Measurements from ENCODE around the gene TBC1D9.

The TBC1D9 gene

DNA sequence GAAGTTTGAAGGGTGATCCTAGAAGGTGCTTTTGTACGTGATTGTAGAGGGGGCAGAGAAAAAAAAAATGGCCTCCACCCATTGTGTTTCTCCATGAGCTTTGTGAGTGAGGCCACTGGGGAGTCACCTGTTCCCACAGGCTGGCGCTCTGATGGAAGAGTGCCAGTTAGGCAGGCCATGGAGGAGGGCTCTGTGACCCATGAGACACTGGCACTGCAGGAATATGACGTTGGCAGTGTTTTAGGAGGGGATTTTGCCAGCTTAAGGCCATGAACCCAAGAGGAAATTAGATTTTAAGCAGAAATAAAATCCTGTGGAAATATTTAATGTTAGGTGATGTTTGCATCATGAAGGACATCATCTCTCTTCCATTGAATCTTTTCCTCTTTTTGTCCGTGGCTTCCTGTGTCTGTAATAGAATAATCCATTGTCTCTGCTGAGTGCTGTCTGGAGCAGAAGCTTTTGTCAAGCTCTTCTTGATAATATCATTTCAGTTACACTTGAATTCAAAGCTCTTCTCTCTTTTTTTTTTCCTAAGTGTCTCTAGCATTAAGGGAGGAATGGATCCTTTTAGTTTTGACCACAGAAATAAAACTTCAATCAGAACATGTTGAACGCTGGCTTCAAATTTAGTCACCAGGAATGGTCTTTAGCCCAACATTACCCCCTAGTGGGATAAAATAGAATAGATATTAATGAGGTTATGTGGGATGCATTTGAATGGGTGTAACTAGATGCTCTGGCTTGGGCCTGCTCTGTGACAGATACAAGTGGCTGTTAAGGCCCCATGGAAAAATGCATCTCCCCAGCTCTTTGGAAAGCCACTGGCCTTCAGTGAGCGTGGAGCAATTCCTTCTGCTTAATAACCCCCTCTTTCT lies 146.4 kb downstream of the TBC1D9 start:
- Histone ChIP-seq H3K4me3 (ENCODE audit: severe bottlenecking) (no peak overlapping the region), H3K27me3 (ENCODE audit: insufficient read depth, poor library complexity, severe bottlenecking) (no peaks in the 10 kb centered on the region), H3K4me1 (ENCODE audit: insufficient read depth, poor library complexity, severe bottlenecking) (no peaks in the 10 kb centered on the region), H3K27ac (ENCODE audit: poor library complexity, severe bottlenecking) (no peak overlapping the region), H3K36me3 (ENCODE audit: low read depth) (no peaks in the 10 kb centered on the region), H3K9me3 (ENCODE audit: severe bottlenecking) (peaks cover 1% of the 10 kb centered on the region)
- TF ChIP-seq, protein P1, sequence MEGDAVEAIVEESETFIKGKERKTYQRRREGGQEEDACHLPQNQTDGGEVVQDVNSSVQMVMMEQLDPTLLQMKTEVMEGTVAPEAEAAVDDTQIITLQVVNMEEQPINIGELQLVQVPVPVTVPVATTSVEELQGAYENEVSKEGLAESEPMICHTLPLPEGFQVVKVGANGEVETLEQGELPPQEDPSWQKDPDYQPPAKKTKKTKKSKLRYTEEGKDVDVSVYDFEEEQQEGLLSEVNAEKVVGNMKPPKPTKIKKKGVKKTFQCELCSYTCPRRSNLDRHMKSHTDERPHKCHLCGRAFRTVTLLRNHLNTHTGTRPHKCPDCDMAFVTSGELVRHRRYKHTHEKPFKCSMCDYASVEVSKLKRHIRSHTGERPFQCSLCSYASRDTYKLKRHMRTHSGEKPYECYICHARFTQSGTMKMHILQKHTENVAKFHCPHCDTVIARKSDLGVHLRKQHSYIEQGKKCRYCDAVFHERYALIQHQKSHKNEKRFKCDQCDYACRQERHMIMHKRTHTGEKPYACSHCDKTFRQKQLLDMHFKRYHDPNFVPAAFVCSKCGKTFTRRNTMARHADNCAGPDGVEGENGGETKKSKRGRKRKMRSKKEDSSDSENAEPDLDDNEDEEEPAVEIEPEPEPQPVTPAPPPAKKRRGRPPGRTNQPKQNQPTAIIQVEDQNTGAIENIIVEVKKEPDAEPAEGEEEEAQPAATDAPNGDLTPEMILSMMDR (IDR thresholded peaks at IDR 0.05; ENCODE audit: poor library complexity, severe bottlenecking), result peak; percentile 75
- DNase-seq (ENCODE audit: low spot score) (no peak), ATAC-seq (ENCODE audit: low read depth) (peak; percentile 75)

DNA sequence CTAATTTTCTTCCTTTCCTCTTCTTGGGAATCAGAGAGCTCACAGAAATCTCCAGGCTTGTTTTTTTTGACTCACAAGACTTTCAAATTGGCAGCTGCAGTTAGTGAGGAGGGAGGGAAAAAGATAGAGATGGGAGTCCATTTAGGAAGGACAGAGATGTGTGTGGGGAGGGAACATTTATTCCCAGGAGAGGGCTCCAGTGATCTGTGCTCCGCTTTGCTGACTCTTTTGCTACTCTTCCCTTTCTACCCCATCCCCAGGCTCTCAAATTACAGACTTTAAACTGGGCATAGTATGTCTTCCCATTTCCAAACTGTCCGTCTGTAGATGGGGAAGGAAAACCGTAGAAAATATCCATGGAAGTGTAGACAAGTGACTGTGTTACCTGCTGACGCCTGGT lies 148.3 kb downstream of the TBC1D9 start:
- Histone ChIP-seq H3K4me1 (ENCODE audit: insufficient read depth, poor library complexity, severe bottlenecking) (no peaks in the 10 kb centered on the region), H3K27ac (ENCODE audit: poor library complexity, severe bottlenecking) (no peak overlapping the region), H3K27me3 (ENCODE audit: insufficient read depth, poor library complexity, severe bottlenecking) (no peaks in the 10 kb centered on the region), H3K36me3 (ENCODE audit: low read depth) (no peaks in the 10 kb centered on the region), H3K4me3 (ENCODE audit: severe bottlenecking) (no peak overlapping the region), H3K9me3 (ENCODE audit: severe bottlenecking) (peaks cover 3% of the 10 kb centered on the region)
- TF ChIP-seq, protein P1 (IDR thresholded peaks at IDR 0.05; ENCODE audit: poor library complexity, severe bottlenecking), result no peak
- no peak for ATAC-seq (ENCODE audit: low read depth)
- DNase-seq (ENCODE audit: low spot score), result no peak

DNA sequence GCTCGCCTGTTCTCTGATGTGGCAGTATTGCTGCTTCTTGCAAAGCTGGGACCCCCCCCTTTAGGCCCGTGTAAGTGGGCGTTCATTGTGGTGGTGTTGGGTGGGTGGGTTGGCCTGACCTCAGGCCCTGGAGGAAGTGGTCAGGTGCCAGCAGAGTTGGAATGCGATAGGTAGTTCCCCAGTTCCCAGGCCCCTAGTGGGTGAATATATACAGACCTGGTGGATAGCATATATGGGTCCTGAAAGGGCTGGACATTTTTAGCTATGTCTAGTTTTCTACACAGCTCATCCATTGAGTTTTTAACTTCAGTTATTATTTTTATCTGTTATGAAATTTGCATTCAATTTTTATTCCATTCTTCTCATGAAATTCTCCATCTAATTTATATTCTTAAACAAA lies 151.6 kb downstream of the TBC1D9 start:
- ATAC-seq (ENCODE audit: low read depth) (no peak), DNase-seq (ENCODE audit: low spot score) (no peak)
- H3K9me3 ChIP-seq (ENCODE audit: severe bottlenecking), result peaks cover 3% of the 10 kb centered on the region
- no peak overlapping the region for H3K4me3 ChIP-seq (ENCODE audit: severe bottlenecking)
- H3K27me3 ChIP-seq (ENCODE audit: insufficient read depth, poor library complexity, severe bottlenecking), result no peaks in the 10 kb centered on the region
- TF ChIP-seq, protein P1 (IDR thresholded peaks at IDR 0.05; ENCODE audit: poor library complexity, severe bottlenecking), result no peak
- H3K4me1 ChIP-seq (ENCODE audit: insufficient read depth, poor library complexity, severe bottlenecking), result no peaks in the 10 kb centered on the region
- no peak overlapping the region for H3K27ac ChIP-seq (ENCODE audit: poor library complexity, severe bottlenecking)
- H3K36me3 ChIP-seq (ENCODE audit: low read depth), result no peaks in the 10 kb centered on the region

DNA sequence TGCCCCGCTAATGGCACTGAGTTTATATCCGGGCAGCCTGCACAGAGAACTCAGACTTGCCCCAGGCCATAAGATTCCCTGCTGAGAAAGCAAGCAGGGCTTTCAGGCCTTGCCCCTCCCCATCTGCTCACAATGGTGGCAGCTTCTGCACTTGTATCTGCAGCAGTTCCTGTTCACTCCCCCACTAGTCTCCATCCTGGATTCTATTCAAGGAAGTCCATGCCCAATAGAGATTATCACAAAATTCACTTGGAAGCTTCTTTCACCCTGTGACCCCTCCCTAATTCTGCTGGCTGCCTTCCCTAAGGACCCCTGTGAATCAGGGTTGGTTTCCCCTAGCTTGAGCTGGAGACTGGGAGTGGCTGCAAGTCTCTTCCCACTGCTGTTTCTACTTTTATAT lies 152.9 kb downstream of the TBC1D9 start:
- no peak for ATAC-seq (ENCODE audit: low read depth)
- no peaks in the 10 kb centered on the region for H3K36me3 ChIP-seq (ENCODE audit: low read depth)
- H3K27ac ChIP-seq (ENCODE audit: poor library complexity, severe bottlenecking), result no peak overlapping the region

More for the DNA sequence above, 152.9 kb downstream of the TBC1D9 start:
- no peak for DNase-seq (ENCODE audit: low spot score)
- H3K4me1 ChIP-seq (ENCODE audit: insufficient read depth, poor library complexity, severe bottlenecking), result no peaks in the 10 kb centered on the region
- peaks cover 3% of the 10 kb centered on the region for H3K9me3 ChIP-seq (ENCODE audit: severe bottlenecking)
- no peaks in the 10 kb centered on the region for H3K27me3 ChIP-seq (ENCODE audit: insufficient read depth, poor library complexity, severe bottlenecking)
- TF ChIP-seq, protein P1 (IDR thresholded peaks at IDR 0.05; ENCODE audit: poor library complexity, severe bottlenecking), result no peak
- H3K4me3 ChIP-seq (ENCODE audit: severe bottlenecking), result no peak overlapping the region

Data from RWPE2 (cell line).